Transverse colon (tissue), 4 donors: ENCODE data around the gene NPAS4.

ENCODE experiments used
- CTCF ChIP-seq, 5 experiments: fragments of 200-600 bp in 3 of 5; fragments of 450-650 bp in 2 of 5; sonication (generic) in 3 of 5; IDR thresholded peaks; 1 replicate in 2 of 5; 2 replicates in 3 of 5; pipeline ENCODE4 v1.5.1; 2016 to 2017; ENCODE audit warnings: antibody characterized with exemption in 5 of 5, inconsistent platforms in 3 of 5, mild to moderate bottlenecking in 2 of 5, moderate library complexity in 1 of 5
- POLR2AphosphoS5 ChIP-seq, 3 donors: sonication (generic); formaldehyde crosslinking; IDR thresholded peaks; one replicate each; pipeline ENCODE4 v1.6.1; 2016; ENCODE audit warnings: antibody characterized with exemption in 3 of 3

DNA sequence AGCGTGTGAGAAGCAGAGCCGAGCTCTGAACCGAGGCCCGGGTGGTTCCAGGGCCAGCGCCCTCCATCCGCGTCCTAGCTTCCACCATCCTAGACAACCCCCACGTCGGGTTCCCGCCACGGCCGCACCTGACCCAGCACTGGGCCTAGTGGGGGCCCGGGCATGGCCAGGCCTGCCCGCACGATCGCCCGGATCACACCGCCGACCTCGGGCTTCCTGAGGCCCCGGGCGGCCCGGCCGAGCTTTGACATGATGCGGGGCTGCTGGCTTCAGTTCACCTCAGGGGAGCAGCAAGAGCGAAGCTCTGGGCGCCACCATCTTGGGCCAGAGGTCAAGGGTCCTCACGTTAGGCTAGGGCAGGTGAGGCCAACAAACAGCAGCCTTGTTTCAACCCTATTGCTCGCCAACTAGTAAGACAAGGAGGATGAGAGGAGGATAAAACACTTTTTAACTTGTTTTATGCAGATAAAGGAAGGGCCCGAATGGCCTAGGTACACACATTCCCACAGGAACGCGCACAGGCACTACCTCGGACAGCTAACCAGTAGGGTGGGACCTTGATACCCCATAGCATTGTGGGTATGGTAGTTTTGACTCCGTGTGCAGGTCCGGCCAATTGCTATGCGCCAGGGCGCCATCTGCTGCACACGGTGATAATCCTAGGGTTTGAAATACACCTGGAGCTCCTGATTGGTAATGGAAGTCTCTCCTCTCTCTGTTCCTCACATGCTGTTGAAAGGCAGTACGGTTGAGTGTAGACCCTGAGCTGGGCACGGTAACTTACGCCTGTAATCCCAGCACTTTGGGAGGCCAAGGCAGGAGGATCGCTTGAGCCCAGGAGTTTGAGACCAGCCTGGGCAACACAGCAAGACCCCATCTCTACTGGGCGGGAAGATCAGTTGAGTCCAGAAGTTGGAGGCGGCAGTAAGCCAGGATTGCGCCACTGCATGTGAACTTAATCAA is 17.9 kb downstream of the NPAS4 start, which contains the start of gene MRPL11:
- peak in 4 of 5 experiments; percentile 40 to 54 (median 48) for TF ChIP-seq CTCF (IDR thresholded peaks at IDR 0.05)
- TF ChIP-seq POLR2AphosphoS5 (IDR thresholded peaks at IDR 0.05) = peak in 2 of 3 donors; percentile 17 to 44
